ENCODE results near the gene ZNF584. TPM values are rescaled to one million over a fixed set of nuclear protein-coding genes. Genes with fewer than 3 reads are reported as not detected.

Gene ZNF584
- total RNA-seq, 4 donors from 2014 or later: 10.9 to 17.6 (median 12.6) TPM

DNA sequence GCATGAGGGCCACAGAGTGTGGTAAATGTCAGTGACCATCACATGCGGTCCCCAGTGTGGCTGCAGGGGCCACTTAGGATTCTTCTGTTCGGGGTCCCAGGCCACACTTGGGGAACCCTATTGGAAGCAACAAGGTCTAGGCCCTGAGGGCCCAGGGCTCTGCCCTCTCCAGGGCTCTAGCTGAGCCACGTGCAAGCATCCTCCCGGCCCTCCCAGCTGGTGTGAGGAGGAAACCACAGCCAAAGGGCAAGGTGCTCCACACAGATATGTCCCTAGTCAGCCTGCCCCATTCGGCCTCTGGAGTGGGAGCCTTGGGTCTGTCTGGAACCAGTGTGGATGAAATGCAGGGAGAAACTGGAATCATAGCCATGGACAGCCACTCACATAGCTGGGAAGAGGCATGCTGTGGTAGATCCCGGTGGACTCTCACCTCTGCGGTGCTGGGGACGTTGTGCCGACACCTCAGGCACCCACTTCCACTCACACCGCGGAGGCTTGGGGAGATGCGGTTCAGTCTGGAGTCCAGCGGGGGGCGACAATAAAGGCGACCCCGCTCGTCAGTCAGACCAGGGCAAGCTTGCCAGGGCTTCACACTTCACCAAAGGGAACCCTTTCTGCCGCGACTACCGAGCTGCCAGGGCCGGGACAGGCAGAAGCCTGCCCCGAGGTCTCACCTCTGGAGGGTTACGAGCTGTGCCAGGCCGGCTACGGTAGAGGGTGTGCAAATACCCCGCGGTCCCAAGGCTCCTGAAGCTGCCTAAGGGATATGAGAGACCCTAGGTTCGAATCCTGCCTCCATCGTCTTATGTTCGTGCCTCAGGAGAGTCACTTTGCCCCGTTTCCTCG lies 41.6 kb upstream of the ZNF584 start:
- Histone ChIP-seq H3K27me3 (peaks cover 22% of the 10 kb centered on the region), H3K4me3 (no peak overlapping the region), H3K9me3 (no peaks in the 10 kb centered on the region), H3K27ac (no peak overlapping the region), H3K4me1 (peaks cover 0 to 10% (median under 1%) of the 10 kb centered on the region in 3 donors), H3K36me3 (peaks cover 0 to 19% of the 10 kb centered on the region in 2 donors)
- WGBS, 2 donors (ENCODE audit: low coverage in 1 of 2): 82 to 100% methylated on average over 4 to 7 of the region's 32 CpGs
- ATAC-seq: no peak
- TF ChIP-seq POLR2A (IDR thresholded peaks at IDR 0.05) (no peak), POLR2AphosphoS5 (IDR thresholded peaks at IDR 0.05) (no peak), EP300 (IDR thresholded peaks at IDR 0.05) (no peak)
- TF ChIP-seq, protein P1, sequence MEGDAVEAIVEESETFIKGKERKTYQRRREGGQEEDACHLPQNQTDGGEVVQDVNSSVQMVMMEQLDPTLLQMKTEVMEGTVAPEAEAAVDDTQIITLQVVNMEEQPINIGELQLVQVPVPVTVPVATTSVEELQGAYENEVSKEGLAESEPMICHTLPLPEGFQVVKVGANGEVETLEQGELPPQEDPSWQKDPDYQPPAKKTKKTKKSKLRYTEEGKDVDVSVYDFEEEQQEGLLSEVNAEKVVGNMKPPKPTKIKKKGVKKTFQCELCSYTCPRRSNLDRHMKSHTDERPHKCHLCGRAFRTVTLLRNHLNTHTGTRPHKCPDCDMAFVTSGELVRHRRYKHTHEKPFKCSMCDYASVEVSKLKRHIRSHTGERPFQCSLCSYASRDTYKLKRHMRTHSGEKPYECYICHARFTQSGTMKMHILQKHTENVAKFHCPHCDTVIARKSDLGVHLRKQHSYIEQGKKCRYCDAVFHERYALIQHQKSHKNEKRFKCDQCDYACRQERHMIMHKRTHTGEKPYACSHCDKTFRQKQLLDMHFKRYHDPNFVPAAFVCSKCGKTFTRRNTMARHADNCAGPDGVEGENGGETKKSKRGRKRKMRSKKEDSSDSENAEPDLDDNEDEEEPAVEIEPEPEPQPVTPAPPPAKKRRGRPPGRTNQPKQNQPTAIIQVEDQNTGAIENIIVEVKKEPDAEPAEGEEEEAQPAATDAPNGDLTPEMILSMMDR (IDR thresholded peaks at IDR 0.05): no peak

GRCh38 chr19:58367698-58368454 lies 40.6 kb upstream of the ZNF584 start:
- Histone ChIP-seq H3K27me3 (peaks cover 22% of the 10 kb centered on the region), H3K4me1 (peaks cover 0 to 7% (median 0%) of the 10 kb centered on the region in 3 donors), H3K27ac (no peak overlapping the region), H3K36me3 (peaks cover 0 to 19% of the 10 kb centered on the region in 2 donors), H3K9me3 (no peaks in the 10 kb centered on the region), H3K4me3 (no peak overlapping the region)
- ATAC-seq: no peak
- 56 to 67% methylated on average over 1 to 11 of the region's 106 CpGs for WGBS, 2 donors (ENCODE audit: low coverage in 1 of 2)
- TF ChIP-seq EP300 (IDR thresholded peaks at IDR 0.05): no peak
- TF ChIP-seq POLR2AphosphoS5 (IDR thresholded peaks at IDR 0.05): no peak
- TF ChIP-seq, protein P1 (IDR thresholded peaks at IDR 0.05): no peak
- no peak for TF ChIP-seq POLR2A (IDR thresholded peaks at IDR 0.05)

GRCh38 chr19:58368561-58369360 lies 39.7 kb upstream of the ZNF584 start:
- no peak for ATAC-seq
- Histone ChIP-seq H3K4me3 (no peak overlapping the region), H3K4me1 (no peaks in the 10 kb centered on the region), H3K9me3 (no peaks in the 10 kb centered on the region), H3K27ac (no peak overlapping the region), H3K36me3 (peaks cover 0 to 19% of the 10 kb centered on the region in 2 donors), H3K27me3 (peaks cover 22% of the 10 kb centered on the region)
- 82% methylated on average over 10 of the region's 68 CpGs; no CpG with 5 or more reads in 1 of the 2 donors for WGBS, 2 donors (ENCODE audit: low coverage in 1 of 2)
- no peak for TF ChIP-seq POLR2A (IDR thresholded peaks at IDR 0.05)
- TF ChIP-seq POLR2AphosphoS5 (IDR thresholded peaks at IDR 0.05): no peak
- TF ChIP-seq, protein P1 (IDR thresholded peaks at IDR 0.05): no peak
- TF ChIP-seq EP300 (IDR thresholded peaks at IDR 0.05): no peak

GRCh38 chr19:58372311-58373133 lies 35.9 kb upstream of the ZNF584 start:
- Histone ChIP-seq H3K27ac (no peak overlapping the region), H3K36me3 (peaks cover 0 to 6% of the 10 kb centered on the region in 2 donors), H3K4me1 (no peaks in the 10 kb centered on the region), H3K27me3 (peaks cover 7% of the 10 kb centered on the region), H3K9me3 (no peaks in the 10 kb centered on the region), H3K4me3 (no peak overlapping the region)
- TF ChIP-seq POLR2AphosphoS5 (IDR thresholded peaks at IDR 0.05) (no peak), POLR2A (IDR thresholded peaks at IDR 0.05) (no peak), EP300 (IDR thresholded peaks at IDR 0.05) (no peak)
- TF ChIP-seq, protein P1 (IDR thresholded peaks at IDR 0.05): no peak
- no peak for ATAC-seq
- 60 to 80% methylated on average over 2 to 7 of the region's 15 CpGs for WGBS, 2 donors (ENCODE audit: low coverage in 1 of 2)
